PFSK-1 (cell line): ENCODE data around the gene MSANTD2.

Experiments used
- FOXP2 ChIP-seq: optimal IDR thresholded peaks from 2 replicates; pipeline ENCODE3; 2011; ENCODE audit warnings: borderline replicate concordance, control low read depth, inconsistent platforms; ENCODE audit not compliant: insufficient read depth; ENCODE audit errors: extremely low read length, extremely low read depth
- POLR2AphosphoS5 ChIP-seq: IDR thresholded peaks from 2 replicates; pipeline ENCODE4 v1.6.1; 2012; ENCODE audit warnings: low read depth, mild to moderate bottlenecking, control low read depth, low read length, moderate library complexity
- SIN3A ChIP-seq: IDR thresholded peaks from 2 replicates; pipeline ENCODE4 v1.6.1; 2012; ENCODE audit warnings: mild to moderate bottlenecking, low read length, moderate library complexity, borderline replicate concordance; ENCODE audit not compliant: insufficient read depth
- TAF1 ChIP-seq: IDR thresholded peaks from 2 replicates; pipeline ENCODE4 v1.6.1; 2012; ENCODE audit warnings: low read length, control low read depth, borderline replicate concordance; ENCODE audit not compliant: insufficient read depth
- TF ChIP-seq, protein P1 (sequence below), 2 experiments: IDR thresholded peaks; 2 replicates each; pipeline versions ENCODE4 v1.6.1 to v1.8.0; 2011 to 2012; ENCODE audit warnings: low read depth in 2 of 2, low read length in 2 of 2, control low read depth in 1 of 2, inconsistent platforms in 1 of 2, mild to moderate bottlenecking in 1 of 2, moderate library complexity in 1 of 2; ENCODE audit not compliant: insufficient read depth in 1 of 2

MSANTD2 gene

GRCh38 chr11:124801636-124802312, 1.6 kb upstream of the MSANTD2 start:
- TF ChIP-seq FOXP2 (no peak), TAF1 (no peak), SIN3A (no peak), POLR2AphosphoS5 (no peak)
- TF ChIP-seq, protein P1, sequence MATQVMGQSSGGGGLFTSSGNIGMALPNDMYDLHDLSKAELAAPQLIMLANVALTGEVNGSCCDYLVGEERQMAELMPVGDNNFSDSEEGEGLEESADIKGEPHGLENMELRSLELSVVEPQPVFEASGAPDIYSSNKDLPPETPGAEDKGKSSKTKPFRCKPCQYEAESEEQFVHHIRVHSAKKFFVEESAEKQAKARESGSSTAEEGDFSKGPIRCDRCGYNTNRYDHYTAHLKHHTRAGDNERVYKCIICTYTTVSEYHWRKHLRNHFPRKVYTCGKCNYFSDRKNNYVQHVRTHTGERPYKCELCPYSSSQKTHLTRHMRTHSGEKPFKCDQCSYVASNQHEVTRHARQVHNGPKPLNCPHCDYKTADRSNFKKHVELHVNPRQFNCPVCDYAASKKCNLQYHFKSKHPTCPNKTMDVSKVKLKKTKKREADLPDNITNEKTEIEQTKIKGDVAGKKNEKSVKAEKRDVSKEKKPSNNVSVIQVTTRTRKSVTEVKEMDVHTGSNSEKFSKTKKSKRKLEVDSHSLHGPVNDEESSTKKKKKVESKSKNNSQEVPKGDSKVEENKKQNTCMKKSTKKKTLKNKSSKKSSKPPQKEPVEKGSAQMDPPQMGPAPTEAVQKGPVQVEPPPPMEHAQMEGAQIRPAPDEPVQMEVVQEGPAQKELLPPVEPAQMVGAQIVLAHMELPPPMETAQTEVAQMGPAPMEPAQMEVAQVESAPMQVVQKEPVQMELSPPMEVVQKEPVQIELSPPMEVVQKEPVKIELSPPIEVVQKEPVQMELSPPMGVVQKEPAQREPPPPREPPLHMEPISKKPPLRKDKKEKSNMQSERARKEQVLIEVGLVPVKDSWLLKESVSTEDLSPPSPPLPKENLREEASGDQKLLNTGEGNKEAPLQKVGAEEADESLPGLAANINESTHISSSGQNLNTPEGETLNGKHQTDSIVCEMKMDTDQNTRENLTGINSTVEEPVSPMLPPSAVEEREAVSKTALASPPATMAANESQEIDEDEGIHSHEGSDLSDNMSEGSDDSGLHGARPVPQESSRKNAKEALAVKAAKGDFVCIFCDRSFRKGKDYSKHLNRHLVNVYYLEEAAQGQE (IDR thresholded peaks at IDR 0.05; ENCODE audit: insufficient read depth in 1 of 2, low read depth in 2 of 2, low read length in 2 of 2), result no peak

GRCh38 chr11:124801014-124801413, 808 bp upstream of the MSANTD2 start:
- TF ChIP-seq POLR2AphosphoS5 (no peak), SIN3A (no peak), TAF1 (no peak)
- TF ChIP-seq, protein P1 (IDR thresholded peaks at IDR 0.05; ENCODE audit: insufficient read depth in 1 of 2, low read depth in 2 of 2, low read length in 2 of 2), result no peak

- TF ChIP-seq FOXP2 (no peak), TAF1 (no peak), SIN3A (no peak)
- TF ChIP-seq, protein P1 (IDR thresholded peaks at IDR 0.05; ENCODE audit: insufficient read depth in 1 of 2, low read depth in 2 of 2, low read length in 2 of 2), result no peak
Observed at GRCh38 chr11:124799348-124800225, 619 bp downstream of the MSANTD2 start.

GRCh38 chr11:124798991-124799347, 1.2 kb downstream of the MSANTD2 start:
- TF ChIP-seq, protein P1 (IDR thresholded peaks at IDR 0.05; ENCODE audit: insufficient read depth in 1 of 2, low read depth in 2 of 2, low read length in 2 of 2), result no peak
- TF ChIP-seq FOXP2 (no peak), TAF1 (no peak), SIN3A (no peak)
